ENCODE results near the gene SUZ12.
"Not testable (repeated sequence)": the region's sequence is repeated elsewhere in the genome, so short reads cannot be mapped to it uniquely, and the experiment has no call there.

The SUZ12 gene

GRCh38 chr17:32033812-32034211, 97.0 kb downstream of the SUZ12 start:
- DNase-seq; H3K79me2 ChIP-seq (ENCODE audit: control insufficient read depth, insufficient read depth, low read length, poor library complexity); H3K27ac ChIP-seq (ENCODE audit: low read depth, low read length); H3K4me1 ChIP-seq (ENCODE audit: control insufficient read depth in 1 of 2, insufficient read depth in 2 of 2, low read length in 2 of 2); H2AFZ ChIP-seq (ENCODE audit: insufficient read depth, low read length, poor library complexity); H3K4me3 ChIP-seq (ENCODE audit: low read depth, low read length); H3K4ac ChIP-seq (ENCODE audit: low read depth, low read length); H3K9ac ChIP-seq (ENCODE audit: low read length); H3K14ac ChIP-seq (ENCODE audit: low read length); H3K36me3 ChIP-seq (ENCODE audit: control insufficient read depth in 1 of 2, insufficient read depth in 2 of 2, low read length in 2 of 2); H2BK5ac ChIP-seq (ENCODE audit: low read depth, low read length, poor library complexity); H2BK120ac ChIP-seq (ENCODE audit: insufficient read depth, low read length, poor library complexity); H4K8ac ChIP-seq (ENCODE audit: low read depth, low read length); H3K9me3 ChIP-seq (ENCODE audit: insufficient read depth, low read depth, low read length); H3K27me3 ChIP-seq (ENCODE audit: insufficient read depth, low read length); H2BK12ac ChIP-seq (ENCODE audit: low read length); H3K4me2 ChIP-seq (ENCODE audit: low read length); H2AK5ac ChIP-seq (ENCODE audit: low read length); H3K18ac ChIP-seq (ENCODE audit: low read length); H4K12ac ChIP-seq (ENCODE audit: low read depth, low read length); H3K23ac ChIP-seq (ENCODE audit: low read length); H4K91ac ChIP-seq (ENCODE audit: low read depth, low read length); H3K79me1 ChIP-seq (ENCODE audit: low read length): not testable (repeated sequence)
- WGBS (ENCODE audit: extremely low coverage, insufficient coverage, insufficient read length), result no CpG with 5 or more reads among the region's 1 CpG

- not testable (repeated sequence) for H4K8ac ChIP-seq (ENCODE audit: low read depth, low read length); H3K27ac ChIP-seq (ENCODE audit: low read depth, low read length); H2AK5ac ChIP-seq (ENCODE audit: low read length); H3K4ac ChIP-seq (ENCODE audit: low read depth, low read length); H3K27me3 ChIP-seq (ENCODE audit: insufficient read depth, low read length); H3K18ac ChIP-seq (ENCODE audit: low read length); H2BK12ac ChIP-seq (ENCODE audit: low read length); H3K4me3 ChIP-seq (ENCODE audit: low read depth, low read length); H3K9me3 ChIP-seq (ENCODE audit: insufficient read depth, low read depth, low read length); H3K79me2 ChIP-seq (ENCODE audit: control insufficient read depth, insufficient read depth, low read length, poor library complexity); H3K23ac ChIP-seq (ENCODE audit: low read length); H3K9ac ChIP-seq (ENCODE audit: low read length); DNase-seq; H4K12ac ChIP-seq (ENCODE audit: low read depth, low read length); H3K4me2 ChIP-seq (ENCODE audit: low read length); H4K91ac ChIP-seq (ENCODE audit: low read depth, low read length); H3K4me1 ChIP-seq (ENCODE audit: control insufficient read depth in 1 of 2, insufficient read depth in 2 of 2, low read length in 2 of 2); H3K79me1 ChIP-seq (ENCODE audit: low read length); H2BK5ac ChIP-seq (ENCODE audit: low read depth, low read length, poor library complexity); H2AFZ ChIP-seq (ENCODE audit: insufficient read depth, low read length, poor library complexity); H3K14ac ChIP-seq (ENCODE audit: low read length); H2BK120ac ChIP-seq (ENCODE audit: insufficient read depth, low read length, poor library complexity)
- peaks cover 17 to 22% of the 10 kb centered on the region in 2 experiments for H3K36me3 ChIP-seq (ENCODE audit: control insufficient read depth in 1 of 2, insufficient read depth in 2 of 2, low read length in 2 of 2)
- no CpG with 5 or more reads among the region's 17 CpGs for WGBS (ENCODE audit: extremely low coverage, insufficient coverage, insufficient read length)
These were observed 103.4 kb downstream of the SUZ12 start for GRCh38 chr17:32040246-32040645.

- H2BK5ac ChIP-seq (ENCODE audit: low read depth, low read length, poor library complexity); DNase-seq; H3K4me3 ChIP-seq (ENCODE audit: low read depth, low read length); H3K9ac ChIP-seq (ENCODE audit: low read length); H3K27me3 ChIP-seq (ENCODE audit: insufficient read depth, low read length); H2BK12ac ChIP-seq (ENCODE audit: low read length); H3K9me3 ChIP-seq (ENCODE audit: insufficient read depth, low read depth, low read length); H3K4ac ChIP-seq (ENCODE audit: low read depth, low read length); H3K79me2 ChIP-seq (ENCODE audit: control insufficient read depth, insufficient read depth, low read length, poor library complexity); H3K79me1 ChIP-seq (ENCODE audit: low read length); H4K91ac ChIP-seq (ENCODE audit: low read depth, low read length); H2AK5ac ChIP-seq (ENCODE audit: low read length); H3K14ac ChIP-seq (ENCODE audit: low read length); H3K4me1 ChIP-seq (ENCODE audit: control insufficient read depth in 1 of 2, insufficient read depth in 2 of 2, low read length in 2 of 2); H3K23ac ChIP-seq (ENCODE audit: low read length); H3K4me2 ChIP-seq (ENCODE audit: low read length); H4K12ac ChIP-seq (ENCODE audit: low read depth, low read length); H2AFZ ChIP-seq (ENCODE audit: insufficient read depth, low read length, poor library complexity); H3K18ac ChIP-seq (ENCODE audit: low read length); H3K27ac ChIP-seq (ENCODE audit: low read depth, low read length); H2BK120ac ChIP-seq (ENCODE audit: insufficient read depth, low read length, poor library complexity); H4K8ac ChIP-seq (ENCODE audit: low read depth, low read length): not testable (repeated sequence)
- WGBS (ENCODE audit: extremely low coverage, insufficient coverage, insufficient read length), result no CpG with 5 or more reads among the region's 19 CpGs
- peaks cover 14 to 18% of the 10 kb centered on the region in 2 experiments for H3K36me3 ChIP-seq (ENCODE audit: control insufficient read depth in 1 of 2, insufficient read depth in 2 of 2, low read length in 2 of 2)
These were observed 104.6 kb downstream of the SUZ12 start for GRCh38 chr17:32041306-32041875.

- H3K9ac ChIP-seq (ENCODE audit: low read length); H2BK12ac ChIP-seq (ENCODE audit: low read length); H3K9me3 ChIP-seq (ENCODE audit: insufficient read depth, low read depth, low read length); DNase-seq; H3K4ac ChIP-seq (ENCODE audit: low read depth, low read length); H3K79me1 ChIP-seq (ENCODE audit: low read length); H2BK5ac ChIP-seq (ENCODE audit: low read depth, low read length, poor library complexity); H4K8ac ChIP-seq (ENCODE audit: low read depth, low read length); H3K27ac ChIP-seq (ENCODE audit: low read depth, low read length); H2BK120ac ChIP-seq (ENCODE audit: insufficient read depth, low read length, poor library complexity); H2AFZ ChIP-seq (ENCODE audit: insufficient read depth, low read length, poor library complexity); H3K4me3 ChIP-seq (ENCODE audit: low read depth, low read length); H3K4me2 ChIP-seq (ENCODE audit: low read length); H3K14ac ChIP-seq (ENCODE audit: low read length); H4K91ac ChIP-seq (ENCODE audit: low read depth, low read length); H3K18ac ChIP-seq (ENCODE audit: low read length); H3K23ac ChIP-seq (ENCODE audit: low read length); H3K79me2 ChIP-seq (ENCODE audit: control insufficient read depth, insufficient read depth, low read length, poor library complexity); H3K4me1 ChIP-seq (ENCODE audit: control insufficient read depth in 1 of 2, insufficient read depth in 2 of 2, low read length in 2 of 2); H2AK5ac ChIP-seq (ENCODE audit: low read length); H4K12ac ChIP-seq (ENCODE audit: low read depth, low read length); H3K27me3 ChIP-seq (ENCODE audit: insufficient read depth, low read length): not testable (repeated sequence)
- no CpG with 5 or more reads among the region's 11 CpGs for WGBS (ENCODE audit: extremely low coverage, insufficient coverage, insufficient read length)
- H3K36me3 ChIP-seq (ENCODE audit: control insufficient read depth in 1 of 2, insufficient read depth in 2 of 2, low read length in 2 of 2), result peaks cover 11 to 15% of the 10 kb centered on the region in 2 experiments
These were observed 105.5 kb downstream of the SUZ12 start for GRCh38 chr17:32042266-32042665.
